Astrocyte (in vitro differentiated cells and primary cell): Measurements from ENCODE around the gene NOS1AP.

Experiments used
- EZH2 ChIP-seq: IDR thresholded peaks from 2 replicates; pipeline ENCODE4 v1.6.1; 2012; ENCODE audit warnings: mild to moderate bottlenecking, low read length, inconsistent platforms; ENCODE audit not compliant: insufficient read depth
- TF ChIP-seq, protein P1 (sequence below): IDR thresholded peaks from 2 replicates; pipeline ENCODE4 v1.5.1; 2011; ENCODE audit warnings: low read depth, mild to moderate bottlenecking, inconsistent platforms, low read length, moderate library complexity; ENCODE audit not compliant: insufficient read depth

DNA sequence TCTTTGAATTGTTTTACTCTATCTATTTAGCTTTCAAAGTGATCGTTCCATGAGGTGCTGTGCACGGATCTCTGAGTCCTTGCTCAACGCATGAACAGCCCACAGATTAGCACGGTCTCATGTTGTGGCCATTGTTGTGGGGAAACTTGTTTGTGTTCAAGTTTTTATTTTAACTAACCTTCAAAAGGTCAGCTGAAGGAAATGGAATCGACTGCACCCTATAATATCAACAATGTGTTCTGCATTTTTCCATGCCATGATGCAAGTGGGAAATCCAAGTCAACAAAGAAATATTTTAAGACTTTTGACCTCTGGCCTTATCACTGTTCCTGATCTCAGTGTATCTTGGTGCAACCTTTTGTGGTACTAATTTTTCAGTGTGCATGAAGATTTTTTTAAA, 336.3 kb downstream of the NOS1AP start:
- no peak for TF ChIP-seq EZH2
- TF ChIP-seq, protein P1, sequence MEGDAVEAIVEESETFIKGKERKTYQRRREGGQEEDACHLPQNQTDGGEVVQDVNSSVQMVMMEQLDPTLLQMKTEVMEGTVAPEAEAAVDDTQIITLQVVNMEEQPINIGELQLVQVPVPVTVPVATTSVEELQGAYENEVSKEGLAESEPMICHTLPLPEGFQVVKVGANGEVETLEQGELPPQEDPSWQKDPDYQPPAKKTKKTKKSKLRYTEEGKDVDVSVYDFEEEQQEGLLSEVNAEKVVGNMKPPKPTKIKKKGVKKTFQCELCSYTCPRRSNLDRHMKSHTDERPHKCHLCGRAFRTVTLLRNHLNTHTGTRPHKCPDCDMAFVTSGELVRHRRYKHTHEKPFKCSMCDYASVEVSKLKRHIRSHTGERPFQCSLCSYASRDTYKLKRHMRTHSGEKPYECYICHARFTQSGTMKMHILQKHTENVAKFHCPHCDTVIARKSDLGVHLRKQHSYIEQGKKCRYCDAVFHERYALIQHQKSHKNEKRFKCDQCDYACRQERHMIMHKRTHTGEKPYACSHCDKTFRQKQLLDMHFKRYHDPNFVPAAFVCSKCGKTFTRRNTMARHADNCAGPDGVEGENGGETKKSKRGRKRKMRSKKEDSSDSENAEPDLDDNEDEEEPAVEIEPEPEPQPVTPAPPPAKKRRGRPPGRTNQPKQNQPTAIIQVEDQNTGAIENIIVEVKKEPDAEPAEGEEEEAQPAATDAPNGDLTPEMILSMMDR = no peak
